ENCODE results near the gene COL24A1. TPM values are rescaled to one million over a fixed set of nuclear protein-coding genes. Genes with fewer than 3 reads are reported as not detected.
A peak's percentile ranks its signal among the peaks of the same experiment; 100 is the strongest.
"Not testable (repeated sequence)": the region's sequence is repeated elsewhere in the genome, so short reads cannot be mapped to it uniquely, and the experiment has no call there.

COL24A1 gene
- total RNA-seq, 2 donors from 2014 or later, result 1.4 to 1.5 TPM

GRCh38 chr1:86035101-86035500 lies 121.5 kb downstream of the COL24A1 start:
- DNase-seq, result no peak

GRCh38 chr1:86030180-86030579 lies 126.4 kb downstream of the COL24A1 start:
- no peak for DNase-seq
- no peak for ATAC-seq
- intact Hi-C loops (cut with DNase I), result no loop called here

More at GRCh38 chr1:86035101-86035500, 121.5 kb downstream of the COL24A1 start:
- intact Hi-C loops (cut with DNase I), result no loop called here
- no peak for ATAC-seq

GRCh38 chr1:86018283-86018923 lies 138.2 kb downstream of the COL24A1 start:
- intact Hi-C loops (cut with DNase I), result loop anchor here in 1 of 2 donors (10.0 kb wide), 1 partner anchor 714 kb away; no protein-coding TSS in a partner anchor
- ATAC-seq, result no peak
- DNase-seq, result no peak

GRCh38 chr1:86016076-86016759 lies 140.4 kb downstream of the COL24A1 start:
- intact Hi-C loops (cut with DNase I), result loop anchor here in 1 of 2 donors (10.0 kb wide), 1 partner anchor 711 kb away; no protein-coding TSS in a partner anchor
- no peak for DNase-seq

GRCh38 chr1:86015375-86015774 lies 141.2 kb downstream of the COL24A1 start:
- intact Hi-C loops (cut with DNase I), result loop anchor here in 1 of 2 donors (10.0 kb wide), 1 partner anchor 711 kb away; no protein-coding TSS in a partner anchor
- DNase-seq (no peak), ATAC-seq (no peak)

More at GRCh38 chr1:86016076-86016759, 140.4 kb downstream of the COL24A1 start:
- no peak for ATAC-seq

- DNase-seq (no peak), ATAC-seq (no peak)
- intact Hi-C loops (cut with DNase I), result no loop called here
Observed at GRCh38 chr1:86000601-86001000, 156.0 kb downstream of the COL24A1 start.

GRCh38 chr1:85998105-85998855 lies 158.3 kb downstream of the COL24A1 start:
- intact Hi-C loops (cut with DNase I), result no loop called here
- DNase-seq (no peak), ATAC-seq (peak in 1 of 2 donors; percentile 74)

GRCh38 chr1:85992791-85993190 lies 163.8 kb downstream of the COL24A1 start:
- no peak for DNase-seq
- intact Hi-C loops (cut with DNase I), result no loop called here
- ATAC-seq, result no peak

- no peak for ATAC-seq
- intact Hi-C loops (cut with DNase I), result no loop called here
- DNase-seq, result no peak
Observed at GRCh38 chr1:85991261-85991660, 165.3 kb downstream of the COL24A1 start.

- intact Hi-C loops (cut with DNase I), result no loop called here
- DNase-seq (no peak), ATAC-seq (no peak)
Observed at GRCh38 chr1:85984636-85985035, 171.9 kb downstream of the COL24A1 start.

GRCh38 chr1:85983316-85983715 lies 173.3 kb downstream of the COL24A1 start:
- DNase-seq, result no peak
- ATAC-seq, result no peak
- intact Hi-C loops (cut with DNase I), result no loop called here

- ATAC-seq (no peak), DNase-seq (no peak)
- intact Hi-C loops (cut with DNase I), result no loop called here
Observed at GRCh38 chr1:85976516-85977205, 179.9 kb downstream of the COL24A1 start.

GRCh38 chr1:85975912-85976371 lies 180.6 kb downstream of the COL24A1 start:
- DNase-seq, result no peak

GRCh38 chr1:85962457-85962856 lies 194.1 kb downstream of the COL24A1 start:
- intact Hi-C loops (cut with DNase I), result no loop called here

More at GRCh38 chr1:85975912-85976371, 180.6 kb downstream of the COL24A1 start:
- intact Hi-C loops (cut with DNase I), result no loop called here
- ATAC-seq, result peak in 1 of 2 donors; percentile 73

GRCh38 chr1:85957760-85958159 lies 198.8 kb downstream of the COL24A1 start:
- ATAC-seq (no peak), DNase-seq (no peak)

More at GRCh38 chr1:85962457-85962856, 194.1 kb downstream of the COL24A1 start:
- DNase-seq (no peak), ATAC-seq (no peak)

GRCh38 chr1:85955218-85955617 lies 201.4 kb downstream of the COL24A1 start:
- intact Hi-C loops (cut with DNase I); DNase-seq; ATAC-seq: not testable (repeated sequence)

More at GRCh38 chr1:85957760-85958159, 198.8 kb downstream of the COL24A1 start:
- intact Hi-C loops (cut with DNase I), result no loop called here

- no peak for ATAC-seq
- no peak for DNase-seq
- intact Hi-C loops (cut with DNase I), result no loop called here
Observed at GRCh38 chr1:85952460-85952859, 204.1 kb downstream of the COL24A1 start.

GRCh38 chr1:85947186-85947585 lies 209.4 kb downstream of the COL24A1 start:
- ATAC-seq (no peak), DNase-seq (no peak)
- intact Hi-C loops (cut with DNase I), result no loop called here

GRCh38 chr1:85943945-85944344 lies 212.6 kb downstream of the COL24A1 start:
- intact Hi-C loops (cut with DNase I), result no loop called here
- no peak for DNase-seq
- ATAC-seq, result no peak

Measured in left cardiac atrium (tissue), 4 donors.